Progenitor cell of endocrine pancreas (in vitro differentiated cells): ENCODE results near the gene PEMT. TPM values are rescaled to one million over a fixed set of nuclear protein-coding genes. Genes with fewer than 3 reads are reported as not detected.

Experiments
- DNase-seq: peaks from one replicate; pipeline ENCODE4 v3.0.0; 2021; ENCODE audit warnings: low spot score; ENCODE audit not compliant: unreplicated experiment
- H3K27ac Mint-ChIP-seq: 2 replicates; pipeline ENCODE4 v1.8.0; 2021; ENCODE audit warnings: mild to moderate bottlenecking, moderate library complexity, mixed read lengths
- H3K27me3 Mint-ChIP-seq: 2 replicates; pipeline ENCODE4 v1.8.0; 2021; ENCODE audit warnings: mixed read lengths
- H3K36me3 Mint-ChIP-seq: 2 replicates; pipeline ENCODE4 v1.8.0; 2022; ENCODE audit warnings: mixed read lengths; ENCODE audit not compliant: insufficient read depth
- H3K4me1 Mint-ChIP-seq: 2 replicates; pipeline ENCODE4 v1.8.0; 2021; ENCODE audit warnings: low read depth, mixed read lengths
- H3K4me3 Mint-ChIP-seq: 2 replicates; pipeline ENCODE4 v1.8.0; 2021; ENCODE audit warnings: low read depth, mild to moderate bottlenecking, moderate library complexity, mixed read lengths
- H3K9me3 Mint-ChIP-seq: 2 replicates; pipeline ENCODE4 v1.8.0; 2021; ENCODE audit warnings: low read depth, mixed read lengths
- CTCF ChIP-seq: fragments of 200-600 bp; sonication (generic); IDR thresholded peaks from one replicate; pipeline ENCODE4 v1.5.0; 2021; ENCODE audit warnings: antibody characterized with exemption, mild to moderate bottlenecking; ENCODE audit not compliant: unreplicated experiment
- total RNA-seq: library from RNA; stranded (reverse); gene quantifications from 2 replicates; pipeline ENCODE4 v1.2.1, GENCODE V29; 2021

Gene PEMT
- total RNA-seq, 1 donor from 2014 or later = 67.0 TPM

GRCh38 chr17:17560167-17560566, 31.3 kb downstream of the PEMT start:
- Mint-ChIP-seq H3K27me3 (no peaks in the 10 kb centered on the region), H3K9me3 (no peaks in the 10 kb centered on the region), H3K36me3 (no peaks in the 10 kb centered on the region), H3K4me1 (peaks cover 1% of the 10 kb centered on the region), H3K27ac (no peak overlapping the region), H3K4me3 (no peak overlapping the region)
- no peak for TF ChIP-seq CTCF
- no peak for DNase-seq

GRCh38 chr17:17559164-17559563, 32.3 kb downstream of the PEMT start:
- H3K27ac Mint-ChIP-seq = no peak overlapping the region
- no peaks in the 10 kb centered on the region for H3K27me3 Mint-ChIP-seq
- H3K4me3 Mint-ChIP-seq = no peak overlapping the region
- DNase-seq = no peak
- no peaks in the 10 kb centered on the region for H3K36me3 Mint-ChIP-seq
- TF ChIP-seq CTCF = no peak
- no peaks in the 10 kb centered on the region for H3K9me3 Mint-ChIP-seq
- peaks cover 3% of the 10 kb centered on the region for H3K4me1 Mint-ChIP-seq

GRCh38 chr17:17558431-17558830, 33.1 kb downstream of the PEMT start:
- H3K27ac Mint-ChIP-seq = no peak overlapping the region
- H3K4me1 Mint-ChIP-seq = peaks cover 7% of the 10 kb centered on the region
- H3K27me3 Mint-ChIP-seq = no peaks in the 10 kb centered on the region
- DNase-seq = no peak
- H3K36me3 Mint-ChIP-seq = no peaks in the 10 kb centered on the region
- H3K9me3 Mint-ChIP-seq = no peaks in the 10 kb centered on the region
- no peak overlapping the region for H3K4me3 Mint-ChIP-seq
- no peak for TF ChIP-seq CTCF

GRCh38 chr17:17557796-17558195, 33.7 kb downstream of the PEMT start:
- no peak for DNase-seq
- peaks cover 7% of the 10 kb centered on the region for H3K4me1 Mint-ChIP-seq
- H3K27me3 Mint-ChIP-seq = no peaks in the 10 kb centered on the region
- TF ChIP-seq CTCF = no peak
- H3K27ac Mint-ChIP-seq = no peak overlapping the region
- H3K4me3 Mint-ChIP-seq = no peak overlapping the region
- no peaks in the 10 kb centered on the region for H3K9me3 Mint-ChIP-seq
- H3K36me3 Mint-ChIP-seq = no peaks in the 10 kb centered on the region

- no peak for DNase-seq
- Mint-ChIP-seq H3K27me3 (no peaks in the 10 kb centered on the region), H3K36me3 (no peaks in the 10 kb centered on the region), H3K9me3 (no peaks in the 10 kb centered on the region), H3K4me3 (no peak overlapping the region), H3K4me1 (peaks cover 7% of the 10 kb centered on the region), H3K27ac (no peak overlapping the region)
- no peak for TF ChIP-seq CTCF
Measured at GRCh38 chr17:17556671-17557070, 34.8 kb downstream of the PEMT start.
